PFSK-1 (cell line): ENCODE results near the gene SMTNL2.

Source experiments
- FOXP2 ChIP-seq: optimal IDR thresholded peaks from 2 replicates; pipeline ENCODE3; 2011; ENCODE audit warnings: borderline replicate concordance, control low read depth, inconsistent platforms; ENCODE audit not compliant: insufficient read depth; ENCODE audit errors: extremely low read length, extremely low read depth
- POLR2AphosphoS5 ChIP-seq: IDR thresholded peaks from 2 replicates; pipeline ENCODE4 v1.6.1; 2012; ENCODE audit warnings: low read depth, mild to moderate bottlenecking, control low read depth, low read length, moderate library complexity
- REST ChIP-seq, 2 experiments: IDR thresholded peaks; 2 replicates each; pipeline versions ENCODE4 v1.6.1 to v1.8.0; 2011 to 2012; ENCODE audit warnings: low read depth in 2 of 2, low read length in 2 of 2, control low read depth in 1 of 2, inconsistent platforms in 1 of 2, mild to moderate bottlenecking in 1 of 2, moderate library complexity in 1 of 2; ENCODE audit not compliant: insufficient read depth in 1 of 2
- SIN3A ChIP-seq: IDR thresholded peaks from 2 replicates; pipeline ENCODE4 v1.6.1; 2012; ENCODE audit warnings: mild to moderate bottlenecking, low read length, moderate library complexity, borderline replicate concordance; ENCODE audit not compliant: insufficient read depth
- TAF1 ChIP-seq: IDR thresholded peaks from 2 replicates; pipeline ENCODE4 v1.6.1; 2012; ENCODE audit warnings: low read length, control low read depth, borderline replicate concordance; ENCODE audit not compliant: insufficient read depth

The SMTNL2 gene

GRCh38 chr17:4544951-4545216 lies 39.4 kb upstream of the SMTNL2 start:
- no peak for TF ChIP-seq TAF1

GRCh38 chr17:4545217-4545951 lies 38.9 kb upstream of the SMTNL2 start:
- TF ChIP-seq POLR2AphosphoS5 (no peak), FOXP2 (no peak), TAF1 (no peak), SIN3A (no peak), REST (IDR thresholded peaks at IDR 0.05; ENCODE audit: insufficient read depth in 1 of 2, low read depth in 2 of 2, low read length in 2 of 2) (no peak)

GRCh38 chr17:4547118-4547906 lies 37.0 kb upstream of the SMTNL2 start:
- TF ChIP-seq FOXP2 (no peak), TAF1 (no peak), POLR2AphosphoS5 (no peak), SIN3A (no peak), REST (IDR thresholded peaks at IDR 0.05; ENCODE audit: insufficient read depth in 1 of 2, low read depth in 2 of 2, low read length in 2 of 2) (no peak)

GRCh38 chr17:4548061-4548461 lies 36.3 kb upstream of the SMTNL2 start:
- no peak for TF ChIP-seq POLR2AphosphoS5
- TF ChIP-seq TAF1 = no peak
- TF ChIP-seq SIN3A = no peak

GRCh38 chr17:4548721-4549531 lies 35.4 kb upstream of the SMTNL2 start:
- TF ChIP-seq REST (IDR thresholded peaks at IDR 0.05; ENCODE audit: insufficient read depth in 1 of 2, low read depth in 2 of 2, low read length in 2 of 2) = no peak
- no peak for TF ChIP-seq FOXP2
- TF ChIP-seq POLR2AphosphoS5 = no peak
- no peak for TF ChIP-seq SIN3A
- TF ChIP-seq TAF1 = no peak

- TF ChIP-seq SIN3A (no peak), REST (IDR thresholded peaks at IDR 0.05; ENCODE audit: insufficient read depth in 1 of 2, low read depth in 2 of 2, low read length in 2 of 2) (no peak), POLR2AphosphoS5 (no peak), FOXP2 (no peak), TAF1 (no peak)
Observed at GRCh38 chr17:4549781-4550533, 34.4 kb upstream of the SMTNL2 start.
